Measurements from ENCODE around the gene KIAA1755. TPM values are rescaled to one million over a fixed set of nuclear protein-coding genes. Genes with fewer than 3 reads are reported as not detected.

Gene KIAA1755
- total and polyA plus RNA-seq, 10 of the 15 experiments (the other 5 are each of a cell fraction or from before 2014, with no cell fraction given) = not detected

DNA sequence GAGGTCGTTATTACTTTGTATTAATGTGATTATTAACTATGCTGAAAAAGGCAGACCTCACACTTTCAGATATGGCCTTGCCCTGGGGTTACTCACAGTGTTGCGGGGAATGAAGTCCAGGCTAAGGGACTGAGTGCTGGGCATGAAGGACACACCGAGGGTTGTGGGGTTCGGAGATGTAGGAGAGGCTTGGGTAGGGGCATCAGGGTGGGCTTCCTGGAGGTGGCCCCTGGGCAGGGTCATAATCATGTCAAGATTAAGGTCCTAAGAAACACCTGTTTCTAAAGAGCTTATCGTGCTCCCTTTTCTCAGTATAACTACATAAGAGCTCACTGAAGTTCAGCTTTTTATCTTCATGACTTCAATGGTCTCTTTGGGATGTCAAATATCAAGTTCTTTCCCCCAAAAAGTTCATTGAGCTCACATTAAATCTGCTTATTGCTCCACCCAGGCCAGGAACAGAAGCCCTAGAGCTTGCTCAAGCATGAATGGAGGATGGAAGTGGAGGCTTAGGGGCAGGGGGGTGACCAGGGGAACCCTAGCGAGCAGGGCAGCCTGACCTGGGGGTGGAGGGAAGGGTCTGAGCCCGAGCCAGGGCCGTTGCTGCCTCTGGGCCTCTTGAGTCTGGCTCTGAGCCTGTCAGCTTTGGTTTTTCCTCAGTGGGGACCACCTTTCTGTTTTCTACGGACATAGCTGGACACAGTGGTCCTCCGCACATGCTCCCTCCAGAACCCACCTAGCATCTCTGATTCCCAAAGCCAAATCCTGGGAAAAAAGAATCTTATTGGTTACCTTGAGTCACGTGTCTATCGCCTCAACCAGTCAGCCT is 58.2 kb downstream of the KIAA1755 start (continued):
- TF ChIP-seq SUPT20H (IDR thresholded peaks at IDR 0.05; ENCODE audit: borderline replicate concordance, control insufficient read depth, low read depth, low read length) = no peak

DNA sequence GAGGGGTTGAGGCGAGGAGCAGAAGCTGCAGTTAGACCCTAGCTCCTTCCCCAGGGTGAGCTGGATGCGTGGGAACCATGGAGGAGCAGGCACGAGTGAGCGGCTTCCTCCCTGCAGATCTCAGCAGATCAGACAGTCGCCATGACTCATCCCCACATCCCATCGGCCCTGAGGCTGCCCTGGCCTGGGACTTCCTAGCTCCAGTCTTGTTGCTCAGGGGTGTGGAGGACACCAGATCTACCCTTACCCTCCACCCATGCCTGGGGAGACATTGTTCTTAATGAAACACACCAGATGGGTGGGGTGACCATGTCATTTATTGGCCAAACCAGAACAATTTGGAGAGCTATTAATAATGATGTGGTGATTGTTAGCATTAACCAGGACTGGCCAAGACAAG is 59.2 kb downstream of the KIAA1755 start:
- H2AFZ ChIP-seq (ENCODE audit: control insufficient read depth, low read depth, low read length) = no peak overlapping the region
- in situ Hi-C loops (cut with MboI) = no loop called here
- DNase-seq (ENCODE audit: low read depth, low spot score) = no peak
- intact Hi-C loops (cut with micrococcal nuclease; ENCODE audit: unreplicated experiment) = no loop called here
- no peaks in the 10 kb centered on the region for H3K9me3 ChIP-seq (replicated peaks; ENCODE audit: control insufficient read depth, insufficient read depth, low read length)
- H3K9ac ChIP-seq (ENCODE audit: control insufficient read depth, insufficient read depth, low read length) = no peak overlapping the region
- TF ChIP-seq ZNF24 (IDR thresholded peaks at IDR 0.05) = no peak
- TF ChIP-seq RAD21 (IDR thresholded peaks at IDR 0.05; ENCODE audit: insufficient read depth, low read depth, low read length) = no peak
- no peak for TF ChIP-seq MYC (IDR thresholded peaks at IDR 0.05; ENCODE audit: insufficient read depth, insufficient read length, insufficient replicate concordance, low read length, severe bottlenecking)
- TF ChIP-seq JUNB (IDR thresholded peaks at IDR 0.05) = no peak
- TF ChIP-seq TCF7 (IDR thresholded peaks at IDR 0.05; ENCODE audit: borderline replicate concordance) = no peak
- no peak for TF ChIP-seq PML (IDR thresholded peaks at IDR 0.05; ENCODE audit: low read length)
- no peak for TF ChIP-seq KAT2A (conservative IDR thresholded peaks at IDR 0.05; ENCODE audit: control insufficient read depth, low read depth, low read length)
- TF ChIP-seq SUZ12 (IDR thresholded peaks at IDR 0.05; ENCODE audit: unreplicated experiment) = no peak
- TF ChIP-seq, protein P1, sequence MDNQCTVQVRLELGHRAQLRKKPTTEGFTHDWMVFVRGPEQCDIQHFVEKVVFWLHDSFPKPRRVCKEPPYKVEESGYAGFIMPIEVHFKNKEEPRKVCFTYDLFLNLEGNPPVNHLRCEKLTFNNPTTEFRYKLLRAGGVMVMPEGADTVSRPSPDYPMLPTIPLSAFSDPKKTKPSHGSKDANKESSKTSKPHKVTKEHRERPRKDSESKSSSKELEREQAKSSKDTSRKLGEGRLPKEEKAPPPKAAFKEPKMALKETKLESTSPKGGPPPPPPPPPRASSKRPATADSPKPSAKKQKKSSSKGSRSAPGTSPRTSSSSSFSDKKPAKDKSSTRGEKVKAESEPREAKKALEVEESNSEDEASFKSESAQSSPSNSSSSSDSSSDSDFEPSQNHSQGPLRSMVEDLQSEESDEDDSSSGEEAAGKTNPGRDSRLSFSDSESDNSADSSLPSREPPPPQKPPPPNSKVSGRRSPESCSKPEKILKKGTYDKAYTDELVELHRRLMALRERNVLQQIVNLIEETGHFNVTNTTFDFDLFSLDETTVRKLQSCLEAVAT (IDR thresholded peaks at IDR 0.05) = no peak
- no peak for TF ChIP-seq NRF1 (conservative IDR thresholded peaks at IDR 0.05; ENCODE audit: low read depth, low read length)
- no peak for TF ChIP-seq TARDBP (IDR thresholded peaks at IDR 0.05; ENCODE audit: borderline replicate concordance)
- TF ChIP-seq, protein P2, sequence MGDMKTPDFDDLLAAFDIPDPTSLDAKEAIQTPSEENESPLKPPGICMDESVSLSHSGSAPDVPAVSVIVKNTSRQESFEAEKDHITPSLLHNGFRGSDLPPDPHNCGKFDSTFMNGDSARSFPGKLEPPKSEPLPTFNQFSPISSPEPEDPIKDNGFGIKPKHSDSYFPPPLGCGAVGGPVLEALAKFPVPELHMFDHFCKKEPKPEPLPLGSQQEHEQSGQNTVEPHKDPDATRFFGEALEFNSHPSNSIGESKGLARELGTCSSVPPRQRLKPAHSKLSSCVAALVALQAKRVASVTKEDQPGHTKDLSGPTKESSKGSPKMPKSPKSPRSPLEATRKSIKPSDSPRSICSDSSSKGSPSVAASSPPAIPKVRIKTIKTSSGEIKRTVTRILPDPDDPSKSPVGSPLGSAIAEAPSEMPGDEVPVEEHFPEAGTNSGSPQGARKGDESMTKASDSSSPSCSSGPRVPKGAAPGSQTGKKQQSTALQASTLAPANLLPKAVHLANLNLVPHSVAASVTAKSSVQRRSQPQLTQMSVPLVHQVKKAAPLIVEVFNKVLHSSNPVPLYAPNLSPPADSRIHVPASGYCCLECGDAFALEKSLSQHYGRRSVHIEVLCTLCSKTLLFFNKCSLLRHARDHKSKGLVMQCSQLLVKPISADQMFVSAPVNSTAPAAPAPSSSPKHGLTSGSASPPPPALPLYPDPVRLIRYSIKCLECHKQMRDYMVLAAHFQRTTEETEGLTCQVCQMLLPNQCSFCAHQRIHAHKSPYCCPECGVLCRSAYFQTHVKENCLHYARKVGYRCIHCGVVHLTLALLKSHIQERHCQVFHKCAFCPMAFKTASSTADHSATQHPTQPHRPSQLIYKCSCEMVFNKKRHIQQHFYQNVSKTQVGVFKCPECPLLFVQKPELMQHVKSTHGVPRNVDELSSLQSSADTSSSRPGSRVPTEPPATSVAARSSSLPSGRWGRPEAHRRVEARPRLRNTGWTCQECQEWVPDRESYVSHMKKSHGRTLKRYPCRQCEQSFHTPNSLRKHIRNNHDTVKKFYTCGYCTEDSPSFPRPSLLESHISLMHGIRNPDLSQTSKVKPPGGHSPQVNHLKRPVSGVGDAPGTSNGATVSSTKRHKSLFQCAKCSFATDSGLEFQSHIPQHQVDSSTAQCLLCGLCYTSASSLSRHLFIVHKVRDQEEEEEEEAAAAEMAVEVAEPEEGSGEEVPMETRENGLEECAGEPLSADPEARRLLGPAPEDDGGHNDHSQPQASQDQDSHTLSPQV (IDR thresholded peaks at IDR 0.05) = no peak
- ATAC-seq = no peak
- H4K20me1 ChIP-seq (ENCODE audit: control insufficient read depth, insufficient read depth) = no peaks in the 10 kb centered on the region
- no peaks in the 10 kb centered on the region; a peak in 1 of 4 replicates for H3K27me3 ChIP-seq (replicated peaks in 1 of 2; ENCODE audit: control insufficient read depth in 2 of 2, insufficient read depth in 2 of 2, low read length in 1 of 2)
- ChIA-PET SMC1A (ENCODE audit: uncharacterized antibody, unreplicated experiment) (interaction anchor here (0.6 to 1.2 kb wide), 4 partner anchors 9 to 176 kb away, joined by 3 to 4 read pairs (median 4); no protein-coding TSS in a partner anchor), POLR2A (no interaction called here), CTCF (interaction anchor here (0.5 kb wide), 1 partner anchor 127 kb away, joined by 3 read pairs; no protein-coding TSS in a partner anchor), RAD21 (ENCODE audit: unreplicated experiment) (no interaction called here)
- no peak overlapping the region for H3K4me2 ChIP-seq (ENCODE audit: control insufficient read depth, insufficient read depth)
- no peaks in the 10 kb centered on the region for H3K36me3 ChIP-seq (ENCODE audit: control insufficient read depth in 2 of 2, insufficient read depth in 2 of 2, low read length in 1 of 2)
- BruUV-seq (replicated peaks) = no TSS peak
- H3K4me1 ChIP-seq (ENCODE audit: control insufficient read depth, insufficient read depth, low read length) = no peaks in the 10 kb centered on the region; the same call in 1 of the 2 replicates
- no peaks in the 10 kb centered on the region for H3K79me2 ChIP-seq (ENCODE audit: control insufficient read depth, insufficient read depth, low read length)
- no peak overlapping the region for H3K27ac ChIP-seq (ENCODE audit: control insufficient read depth, insufficient read depth)
- 19% methylated on average over 6 of the region's 6 CpGs for WGBS (ENCODE audit: insufficient coverage, insufficient replicate concordance, low lambda C conversion rate, missing lambda C conversion rate)
- FAIRE-seq = no peak
- no peak overlapping the region for H3K4me3 ChIP-seq

Measured in GM12878 (cell line).